GM21515 (cell line): Measurements from ENCODE around the gene TLE6.
"Not testable (repeated sequence)": the region's sequence is repeated elsewhere in the genome, so short reads cannot be mapped to it uniquely, and the experiment has no call there.

Experiments
- ATAC-seq: cut with Tn5 transposase; IDR thresholded peaks from one replicate; pipeline ENCODE4 v1.9.1; 2021; ENCODE audit not compliant: unreplicated experiment

The TLE6 gene

GRCh38 chr19:2977001-2977745 is at the start of gene TLE6:
TSS of gene TLE6 (plus strand) at chr19:2977564. CDS start at chr19:2978234, 670 bp downstream.
- peak; percentile 85 for ATAC-seq

- ATAC-seq: no peak
Measured at GRCh38 chr19:2933490-2933910, 43.9 kb upstream of the TLE6 start.

- ATAC-seq: not testable (repeated sequence)
Measured at GRCh38 chr19:2935863-2936262, 41.5 kb upstream of the TLE6 start.

- ATAC-seq: no peak
Measured at GRCh38 chr19:2942928-2943640, 34.3 kb upstream of the TLE6 start.

- no peak for ATAC-seq
Measured at GRCh38 chr19:2944403-2944774, 33.0 kb upstream of the TLE6 start.

- ATAC-seq: peak; percentile 92
Measured at GRCh38 chr19:2944775-2945574, 32.4 kb upstream of the TLE6 start, which contains the start of gene ZNF77. TSS of gene ZNF77 (minus strand) at chr19:2944971. CDS start at chr19:2944840, 131 bp downstream.

- ATAC-seq: no peak
Measured at GRCh38 chr19:2945575-2946184, 31.7 kb upstream of the TLE6 start.

- no peak for ATAC-seq
Measured at GRCh38 chr19:2949939-2950285, 27.5 kb upstream of the TLE6 start.

GRCh38 chr19:2950286-2951124 is 26.9 kb upstream of the TLE6 start:
- ATAC-seq: peak; percentile 87

- no peak for ATAC-seq
Measured at GRCh38 chr19:2952953-2953481, 24.3 kb upstream of the TLE6 start.

- ATAC-seq: no peak
Measured at GRCh38 chr19:2957160-2957559, 20.2 kb upstream of the TLE6 start.

- no peak for ATAC-seq
Measured at GRCh38 chr19:2960120-2960519, 17.2 kb upstream of the TLE6 start.

- no peak for ATAC-seq
Measured at GRCh38 chr19:2962018-2962670, 15.2 kb upstream of the TLE6 start.

GRCh38 chr19:2963122-2963521 is 14.2 kb upstream of the TLE6 start:
- no peak for ATAC-seq

GRCh38 chr19:2963631-2964030 is 13.7 kb upstream of the TLE6 start:
- ATAC-seq: not testable (repeated sequence)

- no peak for ATAC-seq
Measured at GRCh38 chr19:2964874-2965273, 12.5 kb upstream of the TLE6 start.

GRCh38 chr19:2967972-2968371 is 9.4 kb upstream of the TLE6 start:
- ATAC-seq: no peak

- ATAC-seq: no peak
Measured at GRCh38 chr19:2969104-2969504, 8.3 kb upstream of the TLE6 start.

- no peak for ATAC-seq
Measured at GRCh38 chr19:2970201-2970835, 7.0 kb upstream of the TLE6 start.
